Fibroblast of lung (primary cell): ENCODE data around the gene LTO1. TPM values are rescaled to one million over a fixed set of nuclear protein-coding genes. Genes with fewer than 3 reads are reported as not detected.

Experiments
- DNase-seq, 2 donors: peaks; one replicate each; pipeline versions ENCODE4 v3.0.0 to v3.0.0-alpha.2; 2010; ENCODE audit warnings: low read depth in 2 of 2
- H2AFZ ChIP-seq: 2 replicates; pipeline ENCODE4 v1.5.1; 2012; ENCODE audit warnings: low read length, control low read depth, inconsistent platforms
- H3K27ac ChIP-seq: 2 replicates; pipeline ENCODE4 v1.5.1; 2011; ENCODE audit warnings: low read length, control low read depth; ENCODE audit not compliant: insufficient read depth
- H3K27me3 ChIP-seq: 2 replicates; pipeline ENCODE4 v1.5.1; 2011; ENCODE audit warnings: mild to moderate bottlenecking, low read length; ENCODE audit not compliant: control insufficient read depth, insufficient read depth
- H3K36me3 ChIP-seq: 2 replicates; pipeline ENCODE4 v1.5.1; 2011; ENCODE audit warnings: low read length; ENCODE audit not compliant: control insufficient read depth, insufficient read depth
- H3K4me1 ChIP-seq: 2 replicates; pipeline ENCODE4 v1.5.1; 2011; ENCODE audit warnings: low read length; ENCODE audit not compliant: control insufficient read depth, insufficient read depth; ENCODE audit errors: extremely low read depth
- H3K4me2 ChIP-seq: 2 replicates; pipeline ENCODE4 v1.5.1; 2011; ENCODE audit warnings: low read length, control low read depth; ENCODE audit not compliant: insufficient read depth; ENCODE audit errors: extremely low read depth
- H3K4me3 ChIP-seq, 4 experiments: fragments of 200-600 bp in 1 of 4; sonication (generic) in 1 of 4; replicated peaks in 1 of 4; 2 replicates each; pipeline ENCODE4 v1.5.1; 2011 to 2016; ENCODE audit warnings: low read length in 4 of 4, low read depth in 3 of 4, mild to moderate bottlenecking in 3 of 4, control low read depth in 2 of 4, inconsistent platforms in 1 of 4, mixed read lengths in 1 of 4; ENCODE audit not compliant: insufficient read depth in 1 of 4; ENCODE audit errors: control extremely low read depth in 1 of 4
- H3K79me2 ChIP-seq: 2 replicates; pipeline ENCODE4 v1.5.1; 2012; ENCODE audit warnings: mild to moderate bottlenecking, low read length, inconsistent platforms; ENCODE audit not compliant: control insufficient read depth, insufficient read depth
- H3K9ac ChIP-seq: 2 replicates; pipeline ENCODE4 v1.5.1; 2011; ENCODE audit warnings: mild to moderate bottlenecking, low read length, control low read depth; ENCODE audit not compliant: insufficient read depth
- H3K9me3 ChIP-seq: 2 replicates; pipeline ENCODE4 v1.5.1; 2012; ENCODE audit warnings: low read depth, low read length; ENCODE audit not compliant: control insufficient read depth, insufficient read depth
- H4K20me1 ChIP-seq: 2 replicates; pipeline ENCODE4 v1.5.1; 2011; ENCODE audit warnings: low read length; ENCODE audit not compliant: control insufficient read depth, insufficient read depth; ENCODE audit errors: extremely low read depth
- CTCF ChIP-seq, 2 donors: IDR thresholded peaks in 1 of 2; conservative IDR thresholded peaks in 1 of 2; 1 replicate in 1 of 2; 2 replicates in 1 of 2; pipeline ENCODE4 v1.5.1; 2011 to 2012; ENCODE audit warnings: low read length in 2 of 2, control low read depth in 1 of 2, inconsistent platforms in 1 of 2, low read depth in 1 of 2, mild to moderate bottlenecking in 1 of 2
- EZH2 ChIP-seq: IDR thresholded peaks from 2 replicates; pipeline ENCODE4 v1.5.1; 2012; ENCODE audit warnings: low read length, control low read depth, mild to moderate bottlenecking; ENCODE audit errors: missing control alignments
- polyA plus RNA-seq, 2 donors: library from polyadenylated mRNA; depleted of rRNA in 1 of 2; stranded (reverse) in 1 of 2; unstranded in 1 of 2; fragments of >200 nt; gene quantifications; 2 replicates each; pipeline ENCODE4 v1.2.1, GENCODE V29; 2011 to 2012; ENCODE audit warnings: missing spikeins in 1 of 2
- total RNA-seq: library from RNA; depleted of rRNA; stranded (reverse); fragments of >200 nt; gene quantifications from 2 replicates; pipeline ENCODE4 v1.2.1, GENCODE V29; 2014

LTO1 gene
- total and polyA plus RNA-seq, 2 donors (not counting 1 experiment from before 2014, with no cell fraction given) = 18.1 to 25.4 TPM

GRCh38 chr11:69646493-69647389, 28.4 kb downstream of the LTO1 start:
- H3K9ac ChIP-seq = no peak overlapping the region
- no peak for TF ChIP-seq EZH2
- no peak for TF ChIP-seq CTCF (conservative IDR thresholded peaks at IDR 0.05 in 1 of 2, IDR thresholded peaks at IDR 0.05 in 1 of 2; ENCODE audit: low read depth in 1 of 2, low read length in 2 of 2)

GRCh38 chr11:69645801-69646492, 29.2 kb downstream of the LTO1 start:
- Histone ChIP-seq H3K9me3 (no peaks in the 10 kb centered on the region), H2AFZ (no peak overlapping the region), H3K27ac (no peak overlapping the region), H3K36me3 (peaks cover 57% of the 10 kb centered on the region), H3K9ac (no peak overlapping the region), H3K79me2 (peaks cover 95% of the 10 kb centered on the region), H3K27me3 (no peaks in the 10 kb centered on the region), H4K20me1 (peaks cover 2% of the 10 kb centered on the region), H3K4me3 (no peak overlapping the region), H3K4me1 (peaks cover 13% of the 10 kb centered on the region), H3K4me2 (peak overlapping the region; percentile 17)
- DNase-seq = no peak
- TF ChIP-seq CTCF (conservative IDR thresholded peaks at IDR 0.05 in 1 of 2, IDR thresholded peaks at IDR 0.05 in 1 of 2; ENCODE audit: low read depth in 1 of 2, low read length in 2 of 2) (no peak), EZH2 (no peak)

More at GRCh38 chr11:69646493-69647389, 28.4 kb downstream of the LTO1 start:
- H3K4me1 ChIP-seq = peaks cover 13% of the 10 kb centered on the region
- no peak overlapping the region for H3K27ac ChIP-seq
- no peak overlapping the region for H2AFZ ChIP-seq
- no peak overlapping the region for H3K4me3 ChIP-seq
- H3K4me2 ChIP-seq = no peak overlapping the region
- peaks cover 2% of the 10 kb centered on the region for H4K20me1 ChIP-seq
- peaks cover 87% of the 10 kb centered on the region for H3K79me2 ChIP-seq
- no peaks in the 10 kb centered on the region for H3K9me3 ChIP-seq
- H3K27me3 ChIP-seq = no peaks in the 10 kb centered on the region
- peaks cover 62% of the 10 kb centered on the region for H3K36me3 ChIP-seq
- no peak for DNase-seq

- peaks cover 2% of the 10 kb centered on the region for H4K20me1 ChIP-seq
These were observed 30.0 kb downstream of the LTO1 start for GRCh38 chr11:69644962-69645675.

More at GRCh38 chr11:69644962-69645675, 30.0 kb downstream of the LTO1 start:
- H3K79me2 ChIP-seq = peaks cover 95% of the 10 kb centered on the region
- peak overlapping the region; percentile 18 for H3K27ac ChIP-seq
- no peak overlapping the region for H2AFZ ChIP-seq
- H3K9ac ChIP-seq = no peak overlapping the region
- H3K4me1 ChIP-seq = peaks cover 13% of the 10 kb centered on the region
- H3K27me3 ChIP-seq = no peaks in the 10 kb centered on the region
- DNase-seq = no peak
- H3K4me3 ChIP-seq = peak overlapping the region in 3 of 4 experiments; percentile 73 to 98 (median 83)
- H3K9me3 ChIP-seq = no peaks in the 10 kb centered on the region
- no peak for TF ChIP-seq EZH2
- H3K4me2 ChIP-seq = peak overlapping the region; percentile 84
- H3K36me3 ChIP-seq = peaks cover 50% of the 10 kb centered on the region
